Measurements from ENCODE around the gene GH1. TPM values are rescaled to one million over a fixed set of nuclear protein-coding genes. Genes with fewer than 3 reads are reported as not detected.

GH1 gene
- total and polyA plus RNA-seq, 9 of the 15 experiments (the other 6 are each of a cell fraction or from before 2014, with no cell fraction given) = not detected

- TF ChIP-seq, protein P1, sequence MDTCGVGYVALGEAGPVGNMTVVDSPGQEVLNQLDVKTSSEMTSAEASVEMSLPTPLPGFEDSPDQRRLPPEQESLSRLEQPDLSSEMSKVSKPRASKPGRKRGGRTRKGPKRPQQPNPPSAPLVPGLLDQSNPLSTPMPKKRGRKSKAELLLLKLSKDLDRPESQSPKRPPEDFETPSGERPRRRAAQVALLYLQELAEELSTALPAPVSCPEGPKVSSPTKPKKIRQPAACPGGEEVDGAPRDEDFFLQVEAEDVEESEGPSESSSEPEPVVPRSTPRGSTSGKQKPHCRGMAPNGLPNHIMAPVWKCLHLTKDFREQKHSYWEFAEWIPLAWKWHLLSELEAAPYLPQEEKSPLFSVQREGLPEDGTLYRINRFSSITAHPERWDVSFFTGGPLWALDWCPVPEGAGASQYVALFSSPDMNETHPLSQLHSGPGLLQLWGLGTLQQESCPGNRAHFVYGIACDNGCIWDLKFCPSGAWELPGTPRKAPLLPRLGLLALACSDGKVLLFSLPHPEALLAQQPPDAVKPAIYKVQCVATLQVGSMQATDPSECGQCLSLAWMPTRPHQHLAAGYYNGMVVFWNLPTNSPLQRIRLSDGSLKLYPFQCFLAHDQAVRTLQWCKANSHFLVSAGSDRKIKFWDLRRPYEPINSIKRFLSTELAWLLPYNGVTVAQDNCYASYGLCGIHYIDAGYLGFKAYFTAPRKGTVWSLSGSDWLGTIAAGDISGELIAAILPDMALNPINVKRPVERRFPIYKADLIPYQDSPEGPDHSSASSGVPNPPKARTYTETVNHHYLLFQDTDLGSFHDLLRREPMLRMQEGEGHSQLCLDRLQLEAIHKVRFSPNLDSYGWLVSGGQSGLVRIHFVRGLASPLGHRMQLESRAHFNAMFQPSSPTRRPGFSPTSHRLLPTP (IDR thresholded peaks at IDR 0.05; ENCODE audit: borderline replicate concordance, extremely low read depth, insufficient read length) = no peak
- TF ChIP-seq SETDB1 (IDR thresholded peaks at IDR 0.05; ENCODE audit: low read length) (no peak), ZBED1 (IDR thresholded peaks at IDR 0.05) (no peak), SMAD4 (CRISPR knock-in tag; conservative IDR thresholded peaks at IDR 0.05) (no peak), SREBF2 (CRISPR knock-in tag; IDR thresholded peaks at IDR 0.05) (no peak), ZNF232 (CRISPR knock-in tag; IDR thresholded peaks at IDR 0.05) (no peak), RAD21 (CRISPR knock-in tag; conservative IDR thresholded peaks at IDR 0.05 in 1 of 2, IDR thresholded peaks at IDR 0.05 in 1 of 2) (peak; percentile 34 to 63; a peak in 3 of 4 replicates), FOXJ3 (CRISPR knock-in tag; IDR thresholded peaks at IDR 0.05) (no peak), MAFG (tag; conservative IDR thresholded peaks at IDR 0.05) (no peak), KAT8 (IDR thresholded peaks at IDR 0.05; ENCODE audit: low read depth) (no peak), ZNF23 (CRISPR knock-in tag; IDR thresholded peaks at IDR 0.05) (no peak), HNRNPUL1 (IDR thresholded peaks at IDR 0.05; ENCODE audit: low read length) (no peak), MAZ (CRISPR knock-in tag; conservative IDR thresholded peaks at IDR 0.05 in 1 of 2, IDR thresholded peaks at IDR 0.05 in 1 of 2) (peak in 1 of 2 experiments; percentile 83; a peak in 2 of 4 replicates), SMC3 (conservative IDR thresholded peaks at IDR 0.05; ENCODE audit: insufficient read depth, low read depth, low read length) (peak; percentile 55; the same call in 1 of the 2 replicates), ZZZ3 (IDR thresholded peaks at IDR 0.05) (no peak)
- TF ChIP-seq, protein P2, sequence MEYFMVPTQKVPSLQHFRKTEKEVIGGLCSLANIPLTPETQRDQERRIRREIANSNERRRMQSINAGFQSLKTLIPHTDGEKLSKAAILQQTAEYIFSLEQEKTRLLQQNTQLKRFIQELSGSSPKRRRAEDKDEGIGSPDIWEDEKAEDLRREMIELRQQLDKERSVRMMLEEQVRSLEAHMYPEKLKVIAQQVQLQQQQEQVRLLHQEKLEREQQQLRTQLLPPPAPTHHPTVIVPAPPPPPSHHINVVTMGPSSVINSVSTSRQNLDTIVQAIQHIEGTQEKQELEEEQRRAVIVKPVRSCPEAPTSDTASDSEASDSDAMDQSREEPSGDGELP (CRISPR knock-in tag; IDR thresholded peaks at IDR 0.05; ENCODE audit: borderline replicate concordance) = 0 out of 2 replicates have a peak, but pooled peaks have one; percentile 39
- TF ChIP-seq, protein P3, sequence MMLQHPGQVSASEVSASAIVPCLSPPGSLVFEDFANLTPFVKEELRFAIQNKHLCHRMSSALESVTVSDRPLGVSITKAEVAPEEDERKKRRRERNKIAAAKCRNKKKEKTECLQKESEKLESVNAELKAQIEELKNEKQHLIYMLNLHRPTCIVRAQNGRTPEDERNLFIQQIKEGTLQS (IDR thresholded peaks at IDR 0.05) = peak; percentile 29; the same call in 1 of the 2 replicates
- TF ChIP-seq, protein P3 (CRISPR knock-in tag; conservative IDR thresholded peaks at IDR 0.05) = no peak
Observed at GRCh38 chr17:63946440-63947363, 28.1 kb upstream of the GH1 start (continued).

All from K562 (cell line).